Stimulated activated CD8-positive, alpha-beta memory T cell treated with anti-CD3 and anti-CD28 coated beads, Interleukin-2, amount 100 ng/mL, for 48 hours (primary cell): Measurements from ENCODE around the gene CYSTM1.

Source experiments
- DNase-seq, 2 donors: peaks; one replicate each; pipeline ENCODE4 v3.0.0-alpha.2; 2020; ENCODE audit warnings: low read depth in 2 of 2

Gene CYSTM1

GRCh38 chr5:140258016-140258415 is 83.0 kb downstream of the CYSTM1 start:
- DNase-seq: no peak

- no peak for DNase-seq
Observed at GRCh38 chr5:140258873-140259272, 83.9 kb downstream of the CYSTM1 start.

- DNase-seq: no peak
Observed at GRCh38 chr5:140259500-140259899, 84.5 kb downstream of the CYSTM1 start.

GRCh38 chr5:140260089-140260656 is 85.2 kb downstream of the CYSTM1 start:
- no peak for DNase-seq

- DNase-seq: no peak
Observed at GRCh38 chr5:140261403-140262171, 86.6 kb downstream of the CYSTM1 start.

- DNase-seq: no peak
Observed at GRCh38 chr5:140262221-140262620, 87.2 kb downstream of the CYSTM1 start.

GRCh38 chr5:140262839-140263238 is 87.9 kb downstream of the CYSTM1 start:
- DNase-seq: no peak

GRCh38 chr5:140265845-140266244 is 90.9 kb downstream of the CYSTM1 start:
- DNase-seq: no peak

- DNase-seq: no peak
Observed at GRCh38 chr5:140266471-140267200, 91.6 kb downstream of the CYSTM1 start.

- no peak for DNase-seq
Observed at GRCh38 chr5:140267201-140267540, 92.2 kb downstream of the CYSTM1 start.

- no peak for DNase-seq
Observed at GRCh38 chr5:140267559-140268018, 92.6 kb downstream of the CYSTM1 start.

GRCh38 chr5:140270008-140270407 is 95.0 kb downstream of the CYSTM1 start:
- no peak for DNase-seq

GRCh38 chr5:140273401-140273877 is 98.5 kb downstream of the CYSTM1 start:
- no peak for DNase-seq

- DNase-seq: no peak
Observed at GRCh38 chr5:140275837-140276236, 100.8 kb downstream of the CYSTM1 start.

- no peak for DNase-seq
Observed at GRCh38 chr5:140282266-140282665, 107.3 kb downstream of the CYSTM1 start.

- DNase-seq: no peak
Observed at GRCh38 chr5:140284013-140284412, 109.0 kb downstream of the CYSTM1 start.

- no peak for DNase-seq
Observed at GRCh38 chr5:140286424-140286823, 111.4 kb downstream of the CYSTM1 start.

GRCh38 chr5:140287801-140288521 is 113.0 kb downstream of the CYSTM1 start:
- no peak for DNase-seq

GRCh38 chr5:140292212-140293036 is 117.4 kb downstream of the CYSTM1 start:
- no peak for DNase-seq
